K562 (cell line): ENCODE results near the gene MRTFB.

ENCODE experiments used
- CBFA2T2 ChIP-seq: fragments of 450-650 bp; conservative IDR thresholded peaks from 2 replicates; pipeline ENCODE4 v1.6.1; 2017; ENCODE audit warnings: mild to moderate bottlenecking
- CC2D1A ChIP-seq: fragments of 450-650 bp; IDR thresholded peaks from 2 replicates; pipeline ENCODE4 v1.6.1; 2017; ENCODE audit warnings: mild to moderate bottlenecking
- COPS2 ChIP-seq: fragments of 450-650 bp; conservative IDR thresholded peaks from 2 replicates; pipeline ENCODE4 v1.6.1; 2016; ENCODE audit warnings: mild to moderate bottlenecking, moderate library complexity
- E2F5 ChIP-seq: sonication (generic); formaldehyde crosslinking; IDR thresholded peaks from 2 replicates; pipeline ENCODE4 v1.8.0; 2022; ENCODE audit warnings: mild to moderate bottlenecking, missing genetic modification reagents
- HDAC2 ChIP-seq: fragments of 450-650 bp; IDR thresholded peaks from 2 replicates; pipeline ENCODE4 v1.6.1; 2016; ENCODE audit warnings: mild to moderate bottlenecking
- RCOR1 ChIP-seq, 2 experiments: IDR thresholded peaks; 2 replicates each; pipeline ENCODE4 v1.6.1; 2012; ENCODE audit warnings: low read depth in 2 of 2, low read length in 2 of 2, borderline replicate concordance in 1 of 2, improper control_type of control experiment in 1 of 2
- SIN3A ChIP-seq, 2 experiments: fragments of 150-350 bp in 1 of 2; IDR thresholded peaks; 2 replicates each; pipeline ENCODE4 v1.6.1; 2011 to 2016; ENCODE audit warnings: borderline replicate concordance in 2 of 2, low read depth in 2 of 2, low read length in 2 of 2, mild to moderate bottlenecking in 2 of 2, moderate library complexity in 2 of 2; ENCODE audit not compliant: control insufficient read depth in 1 of 2
- ZNF121 ChIP-seq: sonication (generic); formaldehyde crosslinking; conservative IDR thresholded peaks from 2 replicates; pipeline ENCODE4 v1.8.0; 2022; ENCODE audit warnings: missing genetic modification reagents
- ZNF41 ChIP-seq: fragments of 250-450 bp; sonication (Bioruptor Pico); conservative IDR thresholded peaks from 2 replicates; pipeline ENCODE4 v1.4.0; 2020; ENCODE audit warnings: mild to moderate bottlenecking
- TF ChIP-seq, protein P1 (sequence below): sonication (generic); formaldehyde crosslinking; IDR thresholded peaks from 2 replicates; pipeline ENCODE4 v1.8.1; 2023; ENCODE audit warnings: mild to moderate bottlenecking, missing genetic modification reagents
- TF ChIP-seq, protein P2 (sequence below), 3 experiments: IDR thresholded peaks in 2 of 3; conservative IDR thresholded peaks in 1 of 3; 2 replicates each; pipeline ENCODE4 v1.5.1; 2011 to 2012; ENCODE audit warnings: low read length in 3 of 3, mild to moderate bottlenecking in 3 of 3, control low read depth in 2 of 3, improper control_type of control experiment in 1 of 3, inconsistent platforms in 1 of 3, low read depth in 1 of 3, mixed read lengths in 1 of 3, moderate library complexity in 1 of 3; ENCODE audit not compliant: insufficient read depth in 2 of 3
- TF ChIP-seq, protein P3 (sequence below): sonication (generic); formaldehyde crosslinking; IDR thresholded peaks from 2 replicates; pipeline ENCODE4 v1.8.1; 2022; ENCODE audit warnings: missing genetic modification reagents

GRCh38 chr16:14100825-14101224 is 29.7 kb downstream of the MRTFB start:
- TF ChIP-seq, protein P1, sequence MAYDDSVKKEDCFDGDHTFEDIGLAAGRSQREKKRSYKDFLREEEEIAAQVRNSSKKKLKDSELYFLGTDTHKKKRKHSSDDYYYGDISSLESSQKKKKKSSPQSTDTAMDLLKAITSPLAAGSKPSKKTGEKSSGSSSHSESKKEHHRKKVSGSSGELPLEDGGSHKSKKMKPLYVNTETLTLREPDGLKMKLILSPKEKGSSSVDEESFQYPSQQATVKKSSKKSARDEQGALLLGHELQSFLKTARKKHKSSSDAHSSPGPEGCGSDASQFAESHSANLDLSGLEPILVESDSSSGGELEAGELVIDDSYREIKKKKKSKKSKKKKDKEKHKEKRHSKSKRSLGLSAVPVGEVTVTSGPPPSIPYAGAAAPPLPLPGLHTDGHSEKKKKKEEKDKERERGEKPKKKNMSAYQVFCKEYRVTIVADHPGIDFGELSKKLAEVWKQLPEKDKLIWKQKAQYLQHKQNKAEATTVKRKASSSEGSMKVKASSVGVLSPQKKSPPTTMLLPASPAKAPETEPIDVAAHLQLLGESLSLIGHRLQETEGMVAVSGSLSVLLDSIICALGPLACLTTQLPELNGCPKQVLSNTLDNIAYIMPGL (CRISPR knock-in tag): no peak
- TF ChIP-seq, protein P2, sequence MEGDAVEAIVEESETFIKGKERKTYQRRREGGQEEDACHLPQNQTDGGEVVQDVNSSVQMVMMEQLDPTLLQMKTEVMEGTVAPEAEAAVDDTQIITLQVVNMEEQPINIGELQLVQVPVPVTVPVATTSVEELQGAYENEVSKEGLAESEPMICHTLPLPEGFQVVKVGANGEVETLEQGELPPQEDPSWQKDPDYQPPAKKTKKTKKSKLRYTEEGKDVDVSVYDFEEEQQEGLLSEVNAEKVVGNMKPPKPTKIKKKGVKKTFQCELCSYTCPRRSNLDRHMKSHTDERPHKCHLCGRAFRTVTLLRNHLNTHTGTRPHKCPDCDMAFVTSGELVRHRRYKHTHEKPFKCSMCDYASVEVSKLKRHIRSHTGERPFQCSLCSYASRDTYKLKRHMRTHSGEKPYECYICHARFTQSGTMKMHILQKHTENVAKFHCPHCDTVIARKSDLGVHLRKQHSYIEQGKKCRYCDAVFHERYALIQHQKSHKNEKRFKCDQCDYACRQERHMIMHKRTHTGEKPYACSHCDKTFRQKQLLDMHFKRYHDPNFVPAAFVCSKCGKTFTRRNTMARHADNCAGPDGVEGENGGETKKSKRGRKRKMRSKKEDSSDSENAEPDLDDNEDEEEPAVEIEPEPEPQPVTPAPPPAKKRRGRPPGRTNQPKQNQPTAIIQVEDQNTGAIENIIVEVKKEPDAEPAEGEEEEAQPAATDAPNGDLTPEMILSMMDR (IDR thresholded peaks at IDR 0.05 in 2 of 3, conservative IDR thresholded peaks at IDR 0.05 in 1 of 3; ENCODE audit: insufficient read depth in 2 of 3, low read depth in 1 of 3, low read length in 3 of 3): no peak
- TF ChIP-seq E2F5 (CRISPR knock-in tag): no peak
- TF ChIP-seq COPS2: no peak
- no peak for TF ChIP-seq RCOR1 (IDR thresholded peaks at IDR 0.05; ENCODE audit: borderline replicate concordance in 1 of 2, low read depth in 2 of 2, low read length in 2 of 2)
- TF ChIP-seq HDAC2: no peak
- TF ChIP-seq, protein P3, sequence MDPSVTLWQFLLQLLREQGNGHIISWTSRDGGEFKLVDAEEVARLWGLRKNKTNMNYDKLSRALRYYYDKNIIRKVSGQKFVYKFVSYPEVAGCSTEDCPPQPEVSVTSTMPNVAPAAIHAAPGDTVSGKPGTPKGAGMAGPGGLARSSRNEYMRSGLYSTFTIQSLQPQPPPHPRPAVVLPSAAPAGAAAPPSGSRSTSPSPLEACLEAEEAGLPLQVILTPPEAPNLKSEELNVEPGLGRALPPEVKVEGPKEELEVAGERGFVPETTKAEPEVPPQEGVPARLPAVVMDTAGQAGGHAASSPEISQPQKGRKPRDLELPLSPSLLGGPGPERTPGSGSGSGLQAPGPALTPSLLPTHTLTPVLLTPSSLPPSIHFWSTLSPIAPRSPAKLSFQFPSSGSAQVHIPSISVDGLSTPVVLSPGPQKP (CRISPR knock-in tag): no peak
- TF ChIP-seq ZNF121: no peak
- TF ChIP-seq SIN3A (IDR thresholded peaks at IDR 0.05; ENCODE audit: borderline replicate concordance in 2 of 2, control insufficient read depth in 1 of 2, low read depth in 2 of 2, low read length in 2 of 2): no peak
- no peak for TF ChIP-seq CC2D1A
- no peak for TF ChIP-seq ZNF41
- TF ChIP-seq CBFA2T2: no peak
